Activated T-helper 9 cell treated with anti-CD3 and anti-CD28 coated beads, Interleukin-2, amount 50 U/mL, for 16 hours (primary cell): ENCODE measurements around the gene ABL2.

ENCODE experiments used
- DNase-seq: peaks from one replicate; pipeline ENCODE4 v3.0.0-alpha.2; 2020; ENCODE audit warnings: low read depth

The ABL2 gene

GRCh38 chr1:179129702-179130473 is 99.6 kb downstream of the ABL2 start:
- DNase-seq: no peak

GRCh38 chr1:179128520-179128919 is 101.0 kb downstream of the ABL2 start:
- DNase-seq: no peak

GRCh38 chr1:179127163-179127895 is 102.1 kb downstream of the ABL2 start:
- DNase-seq: no peak

- no peak for DNase-seq
Measured at GRCh38 chr1:179126338-179127060, 103.0 kb downstream of the ABL2 start.

GRCh38 chr1:179124873-179125272 is 104.6 kb downstream of the ABL2 start:
- no peak for DNase-seq

GRCh38 chr1:179121159-179121938 is 108.1 kb downstream of the ABL2 start:
- no peak for DNase-seq

GRCh38 chr1:179120736-179121135 is 108.7 kb downstream of the ABL2 start:
- no peak for DNase-seq

GRCh38 chr1:179119513-179119912 is 110.0 kb downstream of the ABL2 start:
- DNase-seq: no peak

GRCh38 chr1:179115181-179115580 is 114.3 kb downstream of the ABL2 start:
- no peak for DNase-seq

- DNase-seq: no peak
Measured at GRCh38 chr1:179108644-179109043, 120.8 kb downstream of the ABL2 start.

- no peak for DNase-seq
Measured at GRCh38 chr1:179107706-179108629, 121.5 kb downstream of the ABL2 start.

- no peak for DNase-seq
Measured at GRCh38 chr1:179105393-179105792, 124.1 kb downstream of the ABL2 start.

- DNase-seq: no peak
Measured at GRCh38 chr1:179104611-179105250, 124.7 kb downstream of the ABL2 start.

GRCh38 chr1:179103999-179104398 is 125.5 kb downstream of the ABL2 start:
- no peak for DNase-seq

- no peak for DNase-seq
Measured at GRCh38 chr1:179101566-179101965, 127.9 kb downstream of the ABL2 start.

GRCh38 chr1:179099891-179100290 is 129.6 kb downstream of the ABL2 start:
- DNase-seq: no peak

GRCh38 chr1:179095924-179096323 is 133.6 kb downstream of the ABL2 start:
- no peak for DNase-seq

- DNase-seq: no peak
Measured at GRCh38 chr1:179095377-179095776, 134.1 kb downstream of the ABL2 start.

GRCh38 chr1:179094818-179095217 is 134.7 kb downstream of the ABL2 start:
- DNase-seq: no peak

- DNase-seq: no peak
Measured at GRCh38 chr1:179092896-179093461, 136.5 kb downstream of the ABL2 start.
